OCI-M1 (cell line): ENCODE results near the gene UBA3.

ENCODE experiments used
- DNase-seq: peaks from one replicate; lab custom pipeline; 2025; lab: John Stamatoyannopoulos, UW

The UBA3 gene

DNA sequence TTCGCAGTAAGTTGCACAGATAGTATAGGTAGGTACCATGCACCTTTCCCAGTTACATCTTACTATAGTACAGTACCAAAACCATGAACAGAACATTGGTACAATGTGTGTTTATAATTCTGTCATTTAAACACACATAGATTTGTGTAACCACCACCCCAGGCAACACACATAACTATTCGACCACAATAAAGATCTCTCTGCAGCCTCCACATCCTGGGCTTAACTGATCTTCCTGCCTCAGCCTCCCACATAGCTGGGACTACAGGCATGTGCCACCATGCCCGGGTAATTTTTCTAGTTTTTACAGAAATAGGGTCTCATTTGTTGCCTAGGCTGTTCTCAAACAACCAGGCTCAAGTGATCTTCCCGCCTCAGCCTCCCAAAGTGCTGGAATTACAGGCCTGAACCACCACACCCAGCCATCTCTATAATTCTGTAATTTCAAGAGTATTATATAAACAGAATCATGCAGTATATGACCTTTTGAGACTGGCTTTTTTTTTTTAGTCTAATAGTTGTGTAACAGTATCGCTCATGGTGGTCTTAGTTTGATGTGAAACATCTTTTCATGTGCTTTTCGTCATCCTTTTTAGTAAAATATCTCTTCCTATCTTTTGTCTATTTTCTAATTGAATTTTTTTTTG lies 14.7 kb downstream of the UBA3 start:
- DNase-seq = no peak

DNA sequence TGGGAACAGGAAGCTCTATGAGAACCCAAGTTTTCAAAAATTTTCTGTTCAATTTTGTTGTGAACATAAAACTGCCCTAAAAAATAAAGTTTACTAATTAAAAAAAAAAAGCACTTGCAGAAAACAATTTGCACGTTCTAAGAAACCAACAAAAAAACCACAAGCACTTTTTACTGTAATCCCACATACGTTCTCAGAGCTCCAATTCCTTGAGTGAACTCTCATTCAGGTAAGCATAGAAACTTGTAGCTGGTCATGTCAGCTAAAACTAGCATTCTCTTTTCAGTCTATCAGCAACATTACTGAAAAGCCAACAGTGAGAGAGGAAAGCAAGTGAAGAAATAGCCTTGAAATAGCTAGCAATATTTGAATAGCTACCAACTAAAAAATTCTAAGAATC lies 16.5 kb downstream of the UBA3 start:
- DNase-seq = no peak

- no peak for DNase-seq
Measured at GRCh38 chr3:69059688-69060087, 20.5 kb downstream of the UBA3 start.

DNA sequence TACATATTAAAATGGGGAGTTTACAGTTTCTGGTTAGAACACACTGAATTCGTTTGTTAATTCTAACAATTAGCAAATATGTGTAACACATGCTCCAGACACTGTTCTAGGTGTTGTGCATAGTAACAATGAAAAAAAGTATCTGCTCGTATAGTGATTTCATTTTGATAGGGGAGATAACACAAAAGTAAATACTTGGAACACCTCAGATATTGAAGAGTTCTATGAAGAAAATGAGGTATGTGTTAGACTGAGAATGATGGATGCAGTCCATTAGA lies 21.3 kb downstream of the UBA3 start:
- no peak for DNase-seq

DNA sequence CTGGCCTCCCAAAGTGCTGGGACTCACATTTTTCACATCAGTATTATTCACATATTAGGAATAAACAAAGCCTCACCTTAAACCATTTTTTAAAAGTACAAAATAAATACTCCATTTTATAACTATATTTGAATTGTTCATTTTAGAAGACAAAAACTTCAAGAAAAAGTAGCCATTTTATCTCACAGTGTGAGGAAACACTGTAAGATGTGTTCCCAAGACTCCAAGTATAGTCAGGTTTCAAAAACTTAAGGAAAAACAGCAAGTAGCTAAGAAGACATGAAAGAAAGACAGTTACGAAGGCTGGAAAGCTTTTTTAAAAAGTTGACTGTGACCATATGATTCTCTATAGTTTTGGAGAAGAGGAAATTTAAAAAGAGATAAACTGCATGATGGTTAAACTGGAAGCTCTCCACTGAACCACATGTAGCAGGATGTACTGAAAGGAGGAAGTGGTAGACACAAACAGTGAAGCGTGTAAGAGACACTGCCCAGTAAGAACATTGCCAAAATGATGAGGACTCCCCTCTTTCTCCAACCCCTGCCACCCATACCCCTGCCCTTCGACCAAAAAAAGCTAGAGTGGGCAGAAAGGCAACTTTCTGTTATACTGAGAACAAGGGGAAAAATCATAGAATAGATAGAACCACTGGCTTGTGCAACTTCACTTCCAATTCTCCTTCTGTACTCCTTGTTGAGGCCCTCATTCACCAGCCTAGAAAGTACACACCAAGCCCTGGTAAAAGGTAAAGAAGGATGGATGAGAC lies 21.8 kb downstream of the UBA3 start:
- peak; percentile 28 for DNase-seq

DNA sequence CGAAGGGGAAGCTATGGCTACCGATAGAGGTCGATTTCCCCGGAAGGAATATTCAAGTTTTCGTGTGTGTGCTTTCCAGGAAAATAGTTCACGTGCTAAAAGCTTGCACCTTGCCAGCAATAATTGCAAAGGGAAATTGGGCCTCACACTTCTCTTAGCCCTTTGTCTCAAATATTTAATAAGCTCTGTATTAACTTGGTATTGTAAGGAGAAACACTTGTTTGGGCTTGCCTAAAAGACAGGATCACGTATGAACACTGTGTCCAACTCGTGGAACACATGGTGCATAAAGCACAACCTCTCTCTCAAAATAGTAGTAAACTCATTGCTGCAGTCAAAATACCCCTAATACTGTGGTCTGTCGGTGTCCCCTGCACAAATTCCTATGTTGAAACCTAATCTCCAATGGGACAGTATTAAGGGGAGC lies 27.7 kb downstream of the UBA3 start:
- DNase-seq = no peak

- no peak for DNase-seq
Measured at GRCh38 chr3:69051756-69052471, 28.3 kb downstream of the UBA3 start, which contains the start of gene TMF1. Gene TMF1, minus strand, starts transcription at chr3:69052333. Its CDS starts 247 bp downstream, at chr3:69052086.

- no peak for DNase-seq
Measured at GRCh38 chr3:69048990-69049389, 31.2 kb downstream of the UBA3 start.

DNA sequence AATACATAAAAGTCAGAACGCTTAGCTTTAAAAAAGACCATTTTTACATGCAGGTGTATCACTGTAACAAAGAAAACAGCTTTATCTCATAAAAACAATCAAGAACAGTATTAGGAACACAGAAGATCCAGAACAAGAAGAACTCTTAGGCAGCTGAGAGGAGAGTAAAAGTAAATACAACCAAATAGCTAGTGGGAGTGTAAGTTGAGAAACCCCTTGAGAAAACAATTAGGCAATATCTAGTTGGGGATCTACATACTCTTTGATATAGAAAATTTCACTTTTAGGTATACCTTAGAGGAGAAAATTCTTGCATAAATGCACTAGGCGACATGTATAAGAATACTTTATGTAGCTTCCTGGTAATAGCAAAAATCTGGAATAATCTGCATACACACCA lies 35.6 kb downstream of the UBA3 start:
- no peak for DNase-seq

GRCh38 chr3:69033470-69033869 lies 46.7 kb downstream of the UBA3 start:
- no peak for DNase-seq

DNA sequence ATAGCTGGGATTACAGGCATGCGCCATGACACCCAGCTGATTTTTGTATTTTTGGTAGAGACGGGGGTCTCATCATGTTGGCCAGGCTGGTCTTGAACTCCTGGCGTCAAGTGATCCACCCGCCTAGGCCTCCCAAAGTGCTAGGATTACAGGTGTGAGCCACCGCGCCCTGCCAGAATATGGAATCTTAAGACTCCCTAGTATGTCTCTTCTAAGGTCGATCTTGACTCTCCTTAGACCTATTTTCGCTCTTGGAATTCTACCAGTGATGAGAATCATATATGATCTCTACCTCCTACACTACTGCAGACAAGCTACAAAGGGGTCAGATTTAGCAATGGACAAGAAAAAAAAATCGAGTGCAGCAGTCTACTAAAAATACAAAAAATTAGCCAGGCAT lies 47.4 kb downstream of the UBA3 start:
- DNase-seq = no peak

DNA sequence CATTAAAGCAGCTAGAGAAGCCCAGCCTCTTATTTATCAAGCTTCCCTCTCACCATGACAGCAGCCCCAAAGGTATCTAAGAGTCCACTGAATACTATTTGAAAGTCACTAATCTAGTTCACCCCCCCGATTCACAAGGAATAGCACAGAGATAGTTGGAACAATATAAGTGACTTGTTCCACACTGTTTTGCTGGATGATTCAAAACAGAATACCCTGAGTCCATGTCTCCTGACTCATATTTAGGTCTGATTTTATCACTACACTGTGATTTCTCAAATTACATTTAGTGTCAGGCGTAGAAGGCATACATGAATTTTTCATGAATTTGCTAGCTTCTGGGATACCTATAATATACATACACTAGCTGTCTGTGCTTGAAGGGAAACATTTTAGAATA lies 48.0 kb downstream of the UBA3 start:
- no peak for DNase-seq

DNA sequence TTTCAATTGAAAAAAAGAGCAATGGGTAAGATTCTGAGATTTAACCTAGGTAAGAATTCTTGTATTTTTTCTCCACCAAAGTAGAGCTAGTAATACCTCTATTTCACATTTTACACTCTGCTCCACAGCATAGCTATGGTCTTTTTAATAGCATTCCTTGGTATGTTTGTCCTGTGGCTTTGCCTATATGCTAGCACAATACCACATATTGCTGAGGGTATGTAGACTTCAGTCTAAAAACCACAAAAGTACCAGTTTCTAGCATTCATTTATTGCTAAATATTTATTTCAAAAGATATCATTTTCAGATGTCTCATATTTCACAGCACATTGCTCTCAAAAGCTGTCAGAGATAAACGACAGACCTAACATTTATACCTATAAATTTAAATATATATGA lies 48.5 kb downstream of the UBA3 start:
- DNase-seq = no peak

DNA sequence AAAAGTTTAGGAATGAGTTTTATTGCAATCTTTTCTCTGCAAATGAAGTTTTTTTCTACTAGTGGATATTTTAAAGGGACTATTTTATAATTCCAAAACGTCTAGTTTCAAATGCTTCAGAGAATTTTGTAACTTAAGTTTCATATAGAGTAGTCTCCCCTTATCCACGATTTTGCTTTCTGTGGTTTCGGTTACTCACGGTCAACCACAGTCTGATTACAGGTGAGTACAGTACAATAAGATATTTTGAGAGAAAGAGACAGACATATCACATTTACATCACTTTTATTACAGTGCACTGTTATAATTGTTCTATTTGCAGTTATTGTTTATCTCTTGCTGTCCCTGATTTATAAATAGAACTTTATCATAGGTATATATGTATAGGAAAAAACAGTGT lies 59.3 kb downstream of the UBA3 start:
- no peak for DNase-seq

DNA sequence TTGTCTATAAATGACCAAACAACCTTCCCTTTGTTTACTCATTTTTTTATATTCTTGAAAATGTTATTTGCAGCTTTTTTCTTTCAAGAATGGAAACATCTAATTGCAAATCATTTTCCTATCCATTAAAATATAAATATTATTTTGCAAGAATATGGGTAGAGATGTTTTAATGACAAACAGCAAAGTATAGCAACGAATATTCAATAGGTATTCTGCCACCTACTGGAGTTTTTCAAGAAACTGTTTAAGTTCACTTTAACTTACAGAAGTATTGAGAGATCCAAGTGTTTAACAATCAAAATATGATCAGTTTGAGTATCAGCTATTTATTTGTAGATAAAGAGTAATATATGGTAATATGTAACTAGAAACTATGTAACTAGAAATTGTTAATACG lies 59.7 kb downstream of the UBA3 start:
- DNase-seq = peak; percentile 11

GRCh38 chr3:69016901-69017300 lies 63.3 kb downstream of the UBA3 start:
- no peak for DNase-seq

DNA sequence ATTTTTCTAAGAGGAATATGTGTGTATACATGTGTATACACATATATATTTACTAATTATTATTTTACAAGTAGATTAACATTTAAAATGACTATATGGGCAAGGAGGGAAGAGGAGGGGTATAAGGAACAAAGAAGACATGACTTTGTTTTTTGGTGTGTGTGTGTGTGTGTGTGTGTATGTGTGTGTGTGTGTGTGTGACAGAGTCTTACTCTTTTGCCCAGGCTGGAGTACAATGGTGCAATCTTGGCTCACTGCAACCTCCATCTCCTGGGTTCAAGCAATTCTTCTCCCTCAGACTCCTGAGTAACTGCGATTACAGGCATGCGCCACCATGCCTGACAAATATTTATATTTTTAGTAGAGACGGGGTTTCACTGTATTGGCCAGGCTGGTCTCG lies 64.1 kb downstream of the UBA3 start:
- DNase-seq = no peak

GRCh38 chr3:69014022-69014580 lies 66.1 kb downstream of the UBA3 start:
- DNase-seq = peak; percentile 49

DNA sequence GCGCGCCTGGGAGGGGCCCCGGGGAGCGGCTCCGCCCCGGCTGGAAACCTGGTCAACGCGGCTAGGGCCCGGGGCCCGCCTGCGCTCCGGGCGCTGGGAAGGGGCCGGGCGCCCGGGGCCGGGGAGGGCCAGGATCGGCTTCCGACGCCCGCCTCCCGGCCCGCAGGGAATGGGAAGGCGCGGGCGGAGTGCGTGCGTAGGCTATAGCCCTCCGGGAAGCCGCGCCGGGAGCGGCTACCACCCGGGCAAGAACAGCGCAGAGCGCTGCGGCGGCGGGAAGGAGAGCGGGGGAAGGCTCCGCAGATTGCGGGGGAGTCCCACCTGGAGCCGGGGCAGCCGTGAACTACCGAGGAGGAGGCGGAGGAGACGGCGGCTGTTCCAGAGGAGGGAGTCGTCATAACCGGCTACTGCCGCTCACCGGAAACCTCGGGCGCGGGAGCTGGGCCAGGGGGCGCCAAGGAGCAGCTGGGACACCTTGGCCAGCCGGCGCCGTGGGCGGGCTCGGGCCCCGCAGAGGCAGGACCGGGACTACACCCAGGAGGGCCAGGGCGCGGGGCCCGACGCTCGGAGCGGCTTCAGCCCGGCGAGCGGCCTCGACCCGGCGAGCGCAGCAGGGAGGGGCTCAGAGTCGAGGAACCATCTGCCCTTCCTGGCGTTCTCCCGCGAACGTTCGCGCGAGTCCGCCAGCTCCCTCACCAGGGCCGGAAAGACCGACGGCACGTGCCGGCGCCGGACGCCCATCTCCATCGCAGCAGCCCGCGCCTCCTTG lies 66.7 kb downstream of the UBA3 start, which contains the start of gene EOGT:
Gene EOGT (minus strand): TSS at position 432 of the 769 bp plus-strand sequence. CDS start 3,838 bp downstream, outside the sequence.
- peak; percentile 86 for DNase-seq

- peak; percentile 56 for DNase-seq
Measured at GRCh38 chr3:69012800-69013252, 67.3 kb downstream of the UBA3 start.

- no peak for DNase-seq
Measured at GRCh38 chr3:69012100-69012799, 67.9 kb downstream of the UBA3 start.
